Measurements from ENCODE around the gene ATXN7L3.
"Not testable (repeated sequence)": the region's sequence is repeated elsewhere in the genome, so short reads cannot be mapped to it uniquely, and the experiment has no call there.

Gene ATXN7L3

DNA sequence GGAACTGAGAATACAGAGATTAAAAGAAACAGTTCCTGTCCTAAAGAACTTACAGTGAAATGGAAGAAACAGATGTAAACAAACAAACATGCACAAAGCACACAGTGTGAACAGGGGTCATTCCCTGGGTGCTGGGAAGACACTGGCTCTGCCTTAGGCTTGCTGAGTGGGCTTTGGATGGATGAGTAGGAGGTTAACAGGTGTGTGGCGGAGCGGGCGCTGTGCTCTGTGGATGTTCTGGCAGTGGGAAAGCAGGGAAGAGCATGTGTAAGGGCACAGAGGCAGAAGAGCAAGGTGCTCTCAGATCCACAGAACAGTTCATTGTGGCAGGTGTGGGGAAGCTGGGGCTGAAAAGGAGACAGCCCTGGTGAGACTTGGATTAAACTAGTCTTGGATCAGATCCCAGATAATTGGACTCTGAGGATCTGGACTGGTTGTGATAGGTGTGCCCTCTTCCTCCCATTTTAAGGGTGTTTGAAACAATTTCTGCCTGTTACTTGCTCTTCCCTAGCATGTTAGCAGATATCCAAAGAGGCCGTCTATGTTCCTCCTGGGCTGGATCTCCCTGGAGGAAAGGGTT, 49.8 kb downstream of the ATXN7L3 start:
- Histone ChIP-seq H3K36me3 (ENCODE audit: control insufficient read depth, insufficient read depth, low read length) (peaks cover 46% of the 10 kb centered on the region), H3K9me3 (ENCODE audit: control insufficient read depth, insufficient read depth, low read length) (no peaks in the 10 kb centered on the region), H3K27me3 (ENCODE audit: control insufficient read depth, insufficient read depth, low read length) (no peaks in the 10 kb centered on the region), H3K4me3 (ENCODE audit: low read depth, low read length) (no peak overlapping the region), H3K9ac (ENCODE audit: low read depth, low read length) (no peak overlapping the region), H3K4me1 (ENCODE audit: control insufficient read depth, insufficient read depth, low read length) (no peaks in the 10 kb centered on the region)

DNA sequence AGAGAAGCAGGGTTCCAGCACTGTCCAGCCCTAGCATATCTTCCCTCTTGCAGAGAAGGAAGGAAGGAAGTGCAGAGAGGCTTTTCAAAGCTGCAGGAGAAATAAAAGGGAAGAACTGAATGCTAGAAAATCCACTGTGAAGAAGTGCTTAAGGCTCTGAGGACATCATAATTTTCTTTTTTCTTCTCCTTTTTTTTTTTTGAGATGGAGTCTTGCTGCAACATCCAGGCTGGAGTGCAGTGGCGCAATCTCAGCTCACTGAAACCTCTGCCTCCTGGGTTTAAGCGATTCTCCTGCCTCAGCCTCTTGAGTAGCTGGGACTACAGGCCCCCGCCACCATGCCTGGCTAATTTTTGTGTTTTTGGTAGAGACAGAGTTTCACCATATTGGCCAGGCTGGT, 50.6 kb downstream of the ATXN7L3 start:
- H3K4me3 ChIP-seq (ENCODE audit: low read depth, low read length); H3K9me3 ChIP-seq (ENCODE audit: control insufficient read depth, insufficient read depth, low read length); H3K9ac ChIP-seq (ENCODE audit: low read depth, low read length); H3K4me1 ChIP-seq (ENCODE audit: control insufficient read depth, insufficient read depth, low read length); H3K27me3 ChIP-seq (ENCODE audit: control insufficient read depth, insufficient read depth, low read length): not testable (repeated sequence)
- peaks cover 40% of the 10 kb centered on the region for H3K36me3 ChIP-seq (ENCODE audit: control insufficient read depth, insufficient read depth, low read length)

DNA sequence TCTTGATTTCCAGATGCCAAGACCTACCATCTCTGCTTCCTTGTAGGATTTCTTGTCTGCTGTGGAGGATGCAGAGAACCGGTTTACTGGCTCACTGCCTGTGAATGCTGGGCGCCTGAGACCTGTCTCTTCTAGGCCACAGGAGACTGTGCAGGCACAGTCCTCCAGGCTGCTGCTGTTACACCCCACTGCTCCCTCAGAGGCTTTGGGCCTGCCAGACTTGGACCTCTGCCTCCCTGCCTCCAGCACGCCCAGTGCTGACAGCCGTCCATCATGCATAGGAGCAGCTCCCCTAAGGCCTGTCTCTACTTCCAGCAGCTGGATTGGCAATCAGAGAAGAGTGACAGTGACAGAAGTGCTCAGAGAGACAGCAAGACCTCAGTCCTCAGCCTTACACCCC, 51.9 kb downstream of the ATXN7L3 start:
- no peak overlapping the region for H3K9ac ChIP-seq (ENCODE audit: low read depth, low read length)
- H3K4me1 ChIP-seq (ENCODE audit: control insufficient read depth, insufficient read depth, low read length), result no peaks in the 10 kb centered on the region
- H3K4me3 ChIP-seq (ENCODE audit: low read depth, low read length), result no peak overlapping the region
- no peaks in the 10 kb centered on the region for H3K27me3 ChIP-seq (ENCODE audit: control insufficient read depth, insufficient read depth, low read length)
- H3K36me3 ChIP-seq (ENCODE audit: control insufficient read depth, insufficient read depth, low read length), result peaks cover 36% of the 10 kb centered on the region
- no peaks in the 10 kb centered on the region for H3K9me3 ChIP-seq (ENCODE audit: control insufficient read depth, insufficient read depth, low read length)

GRCh38 chr17:44146375-44147346, 53.0 kb downstream of the ATXN7L3 start:
- H3K9me3 ChIP-seq (ENCODE audit: control insufficient read depth, insufficient read depth, low read length), result no peaks in the 10 kb centered on the region
- H3K9ac ChIP-seq (ENCODE audit: low read depth, low read length), result no peak overlapping the region
- no peaks in the 10 kb centered on the region for H3K4me1 ChIP-seq (ENCODE audit: control insufficient read depth, insufficient read depth, low read length)
- peaks cover 31% of the 10 kb centered on the region for H3K36me3 ChIP-seq (ENCODE audit: control insufficient read depth, insufficient read depth, low read length)
- H3K4me3 ChIP-seq (ENCODE audit: low read depth, low read length), result no peak overlapping the region
- no peaks in the 10 kb centered on the region for H3K27me3 ChIP-seq (ENCODE audit: control insufficient read depth, insufficient read depth, low read length)

DNA sequence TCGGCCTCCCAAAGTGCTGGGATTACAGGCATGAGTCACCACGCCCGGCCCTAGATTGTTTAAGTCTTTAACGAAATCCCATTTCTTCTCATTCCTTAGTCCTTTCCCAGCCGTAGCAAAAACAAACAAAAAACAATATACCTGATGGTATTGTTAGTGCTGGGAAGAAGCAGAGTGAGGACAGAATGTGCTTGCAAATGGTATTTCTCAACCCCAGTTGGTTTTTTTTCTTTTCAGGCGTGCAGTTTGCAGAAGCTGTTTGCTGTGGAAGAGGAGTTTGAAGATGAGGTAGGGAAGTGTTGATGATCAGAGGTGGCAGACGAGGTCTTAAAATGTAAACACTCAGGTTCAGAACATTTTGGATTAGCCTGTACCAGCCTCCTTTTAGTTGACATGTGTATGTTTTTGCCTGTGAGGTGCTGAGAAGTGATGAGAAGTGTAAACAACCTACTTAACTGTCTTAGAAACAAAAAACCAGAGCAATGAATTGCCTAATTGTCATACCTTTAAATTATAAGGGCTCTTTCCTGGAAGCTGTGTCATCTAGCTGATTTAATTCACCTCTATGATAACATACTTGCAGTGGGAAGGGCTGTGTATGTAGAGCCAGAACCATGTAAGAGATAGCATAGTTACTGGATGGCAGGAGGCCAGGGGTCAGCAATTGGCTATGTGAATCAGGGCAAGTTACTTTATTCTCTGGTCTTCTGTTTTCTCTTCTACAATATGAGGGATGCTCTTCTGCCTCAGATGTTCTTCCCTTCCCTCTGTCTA, 54.5 kb downstream of the ATXN7L3 start:
- H3K9ac ChIP-seq (ENCODE audit: low read depth, low read length), result no peak overlapping the region
- no peaks in the 10 kb centered on the region for H3K27me3 ChIP-seq (ENCODE audit: control insufficient read depth, insufficient read depth, low read length)
- no peaks in the 10 kb centered on the region for H3K4me1 ChIP-seq (ENCODE audit: control insufficient read depth, insufficient read depth, low read length)
- no peaks in the 10 kb centered on the region for H3K9me3 ChIP-seq (ENCODE audit: control insufficient read depth, insufficient read depth, low read length)
- no peak overlapping the region for H3K4me3 ChIP-seq (ENCODE audit: low read depth, low read length)
- H3K36me3 ChIP-seq (ENCODE audit: control insufficient read depth, insufficient read depth, low read length), result peaks cover 24% of the 10 kb centered on the region

GRCh38 chr17:44143921-44144320, 55.8 kb downstream of the ATXN7L3 start:
- not testable (repeated sequence) for H3K4me1 ChIP-seq (ENCODE audit: control insufficient read depth, insufficient read depth, low read length); H3K4me3 ChIP-seq (ENCODE audit: low read depth, low read length)

More at GRCh38 chr17:44143921-44144320, 55.8 kb downstream of the ATXN7L3 start:
- not testable (repeated sequence) for H3K9me3 ChIP-seq (ENCODE audit: control insufficient read depth, insufficient read depth, low read length); H3K27me3 ChIP-seq (ENCODE audit: control insufficient read depth, insufficient read depth, low read length); H3K9ac ChIP-seq (ENCODE audit: low read depth, low read length)
- peaks cover 21% of the 10 kb centered on the region for H3K36me3 ChIP-seq (ENCODE audit: control insufficient read depth, insufficient read depth, low read length)

Data from iPS-15b (cell line).